ENCODE measurements around the gene ATOH1. TPM values are rescaled to one million over a fixed set of nuclear protein-coding genes. Genes with fewer than 3 reads are reported as not detected.

The ATOH1 gene
- total RNA-seq, 1 donor from 2014 or later = not detected

DNA sequence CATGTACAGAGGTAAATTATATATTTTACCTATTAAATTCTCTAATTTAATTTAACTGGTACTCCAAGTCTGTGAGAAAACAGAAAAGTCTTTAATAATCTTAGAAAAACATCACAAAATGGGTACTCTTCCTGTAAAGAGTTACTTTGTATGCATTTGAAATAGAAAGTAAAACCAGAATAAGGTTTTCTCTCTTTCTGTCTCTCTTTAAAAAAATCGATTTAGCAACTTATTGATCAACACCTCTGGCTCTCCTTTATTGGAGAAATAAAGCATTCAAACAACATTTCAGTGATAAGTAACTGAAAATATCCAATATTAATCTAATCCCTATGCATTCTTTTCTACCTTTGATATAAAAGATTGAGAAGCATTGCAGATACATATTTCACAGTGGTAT is 27.4 kb downstream of the ATOH1 start:
- Mint-ChIP-seq H3K27me3 (ENCODE audit: low read depth) (peaks cover 62% of the 10 kb centered on the region), H3K9me3 (no peaks in the 10 kb centered on the region), H3K27ac (no peak overlapping the region), H3K4me3 (no peak overlapping the region), H3K4me1 (no peaks in the 10 kb centered on the region), H3K36me3 (no peaks in the 10 kb centered on the region)
- DNase-seq (ENCODE audit: low spot score in 2 of 2, unreplicated experiment in 2 of 2) = no peak
- TF ChIP-seq, protein P1, sequence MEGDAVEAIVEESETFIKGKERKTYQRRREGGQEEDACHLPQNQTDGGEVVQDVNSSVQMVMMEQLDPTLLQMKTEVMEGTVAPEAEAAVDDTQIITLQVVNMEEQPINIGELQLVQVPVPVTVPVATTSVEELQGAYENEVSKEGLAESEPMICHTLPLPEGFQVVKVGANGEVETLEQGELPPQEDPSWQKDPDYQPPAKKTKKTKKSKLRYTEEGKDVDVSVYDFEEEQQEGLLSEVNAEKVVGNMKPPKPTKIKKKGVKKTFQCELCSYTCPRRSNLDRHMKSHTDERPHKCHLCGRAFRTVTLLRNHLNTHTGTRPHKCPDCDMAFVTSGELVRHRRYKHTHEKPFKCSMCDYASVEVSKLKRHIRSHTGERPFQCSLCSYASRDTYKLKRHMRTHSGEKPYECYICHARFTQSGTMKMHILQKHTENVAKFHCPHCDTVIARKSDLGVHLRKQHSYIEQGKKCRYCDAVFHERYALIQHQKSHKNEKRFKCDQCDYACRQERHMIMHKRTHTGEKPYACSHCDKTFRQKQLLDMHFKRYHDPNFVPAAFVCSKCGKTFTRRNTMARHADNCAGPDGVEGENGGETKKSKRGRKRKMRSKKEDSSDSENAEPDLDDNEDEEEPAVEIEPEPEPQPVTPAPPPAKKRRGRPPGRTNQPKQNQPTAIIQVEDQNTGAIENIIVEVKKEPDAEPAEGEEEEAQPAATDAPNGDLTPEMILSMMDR (IDR thresholded peaks at IDR 0.05; ENCODE audit: unreplicated experiment) = no peak

DNA sequence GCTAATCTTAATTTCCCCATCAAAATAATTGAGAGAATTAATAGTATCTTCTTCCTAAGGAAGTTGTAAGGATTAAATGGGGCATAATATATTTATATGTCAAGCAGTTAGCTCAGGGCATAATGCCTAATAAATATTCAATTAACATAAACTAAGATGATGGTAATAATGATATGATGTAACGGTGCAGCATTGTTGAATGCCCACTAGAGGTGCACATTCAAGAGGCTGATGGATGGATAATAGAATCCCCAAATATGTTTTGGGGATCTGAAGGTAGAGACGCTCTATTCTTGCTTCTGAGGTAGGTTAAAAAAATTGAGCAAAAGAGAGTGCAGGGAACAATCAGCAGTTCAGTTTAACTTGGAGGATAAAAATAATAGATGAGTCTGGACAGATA is 37.1 kb downstream of the ATOH1 start:
- TF ChIP-seq, protein P1 (IDR thresholded peaks at IDR 0.05; ENCODE audit: unreplicated experiment) = peak; percentile 19
- no peaks in the 10 kb centered on the region for H3K36me3 Mint-ChIP-seq
- H3K27me3 Mint-ChIP-seq (ENCODE audit: low read depth) = peaks cover 22% of the 10 kb centered on the region
- no peak overlapping the region for H3K27ac Mint-ChIP-seq
- H3K4me3 Mint-ChIP-seq = no peak overlapping the region
- H3K9me3 Mint-ChIP-seq = peaks cover 8% of the 10 kb centered on the region
- no peaks in the 10 kb centered on the region for H3K4me1 Mint-ChIP-seq
- no peak for DNase-seq (ENCODE audit: low spot score in 2 of 2, unreplicated experiment in 2 of 2)

DNA sequence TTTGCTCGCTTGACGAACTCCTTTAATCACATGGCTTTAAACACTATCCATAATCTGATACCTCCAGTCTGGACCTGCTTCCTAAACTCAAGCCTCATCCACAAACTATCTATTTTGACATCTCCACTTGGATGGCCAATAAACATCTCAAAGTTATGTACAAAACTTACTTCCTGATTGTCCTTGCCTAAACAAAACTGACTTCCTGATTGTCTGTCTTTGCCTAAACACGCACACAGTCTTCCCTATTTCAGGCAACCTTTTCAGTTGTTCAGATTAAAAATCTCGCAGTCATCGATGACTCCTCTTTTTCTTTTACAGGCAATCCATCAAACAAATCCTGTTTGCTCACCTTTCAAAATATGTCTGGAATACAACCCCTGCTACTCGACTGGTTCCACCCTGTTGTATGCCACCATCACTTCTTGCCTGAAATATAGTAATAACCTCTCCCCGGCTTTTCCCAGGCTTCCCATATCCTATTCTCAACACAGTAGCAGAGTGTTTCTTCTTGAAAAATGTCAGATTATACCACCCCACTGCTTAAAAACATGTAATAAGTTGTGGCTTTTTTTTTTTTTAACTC is 39.0 kb downstream of the ATOH1 start:
- H3K9me3 Mint-ChIP-seq = peaks cover 3% of the 10 kb centered on the region

DNA sequence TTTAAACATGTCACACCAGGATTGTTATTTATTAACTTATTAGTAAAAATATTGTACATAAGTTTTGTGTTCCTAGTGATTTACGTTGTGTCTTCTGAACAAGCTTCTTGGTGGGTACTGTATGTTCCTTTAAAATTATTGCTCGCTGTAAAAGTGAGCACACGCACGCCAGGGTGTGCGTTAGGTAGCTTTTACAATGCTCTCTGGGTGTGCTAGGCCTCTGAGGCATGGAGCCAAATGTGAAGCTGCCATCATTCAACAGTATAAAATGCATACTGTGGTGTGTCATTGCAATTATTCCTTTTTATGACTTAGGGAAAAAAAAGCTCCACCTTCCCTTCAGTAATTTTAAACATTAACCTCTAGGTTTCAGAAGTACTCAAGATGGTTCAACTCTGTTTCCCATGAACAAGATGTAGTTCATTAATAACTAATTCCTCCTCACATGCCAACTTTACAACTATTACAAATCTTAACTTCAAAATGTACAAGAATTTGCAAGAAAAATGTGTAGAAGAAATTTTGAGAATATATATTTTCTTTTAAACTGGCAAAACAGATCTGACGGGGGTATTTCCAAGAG is 42.4 kb downstream of the ATOH1 start:
- TF ChIP-seq, protein P1 (IDR thresholded peaks at IDR 0.05; ENCODE audit: unreplicated experiment) = no peak
- Mint-ChIP-seq H3K27me3 (ENCODE audit: low read depth) (peaks cover 15% of the 10 kb centered on the region), H3K27ac (no peak overlapping the region), H3K4me3 (no peak overlapping the region), H3K9me3 (no peaks in the 10 kb centered on the region), H3K36me3 (no peaks in the 10 kb centered on the region), H3K4me1 (no peaks in the 10 kb centered on the region)
- DNase-seq (ENCODE audit: low spot score in 2 of 2, unreplicated experiment in 2 of 2) = no peak

More for the DNA sequence above, 39.0 kb downstream of the ATOH1 start:
- Mint-ChIP-seq H3K27me3 (ENCODE audit: low read depth) (peaks cover 11% of the 10 kb centered on the region), H3K4me3 (no peak overlapping the region), H3K36me3 (no peaks in the 10 kb centered on the region), H3K27ac (no peak overlapping the region), H3K4me1 (no peaks in the 10 kb centered on the region)
- TF ChIP-seq, protein P1 (IDR thresholded peaks at IDR 0.05; ENCODE audit: unreplicated experiment) = no peak
- no peak for DNase-seq (ENCODE audit: low spot score in 2 of 2, unreplicated experiment in 2 of 2)

DNA sequence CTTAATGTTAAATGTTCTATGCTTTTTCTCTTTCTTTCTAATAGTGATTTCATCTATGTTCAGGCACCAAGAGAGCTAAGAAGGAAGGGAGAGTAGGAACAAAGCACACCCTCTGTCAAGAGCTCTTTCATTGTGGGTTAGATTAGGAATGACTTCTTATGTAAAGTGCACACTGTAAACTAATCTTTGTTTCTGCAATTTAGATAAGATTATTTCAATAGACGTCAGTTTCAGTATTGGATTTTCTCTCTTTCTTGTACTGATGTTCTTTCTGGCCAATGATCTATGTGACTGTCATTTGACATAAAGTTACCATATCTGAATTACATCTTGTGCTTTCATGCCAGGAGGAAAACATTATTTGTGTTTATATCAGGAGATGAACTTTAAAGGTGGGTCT is 48.2 kb downstream of the ATOH1 start:
- Mint-ChIP-seq H3K4me3 (no peak overlapping the region), H3K9me3 (no peaks in the 10 kb centered on the region), H3K27ac (no peak overlapping the region), H3K4me1 (no peaks in the 10 kb centered on the region), H3K36me3 (no peaks in the 10 kb centered on the region), H3K27me3 (ENCODE audit: low read depth) (peaks cover 47% of the 10 kb centered on the region)
- TF ChIP-seq, protein P1 (IDR thresholded peaks at IDR 0.05; ENCODE audit: unreplicated experiment) = no peak
- DNase-seq (ENCODE audit: low spot score in 2 of 2, unreplicated experiment in 2 of 2) = no peak
